Measurements from ENCODE around the gene INS. TPM values are rescaled to one million over a fixed set of nuclear protein-coding genes. Genes with fewer than 3 reads are reported as not detected.

The INS gene
- total RNA-seq, result not detected

GRCh38 chr11:2160736-2161259 lies at the start of gene INS:
Gene INS (minus strand): TSS chr11:2161209. CDS start chr11:2160971, 238 bp downstream.
- DNase-seq, result no peak
- Histone ChIP-seq H3K4me1 (no peaks in the 10 kb centered on the region), H3K27me3 (no peaks in the 10 kb centered on the region)

GRCh38 chr11:2210366-2211112 lies 49.5 kb upstream of the INS start:
- H3K4me1 ChIP-seq, result peaks cover 0 to 23% (median 0%) of the 10 kb centered on the region in 4 donors

More at GRCh38 chr11:2160736-2161259, at the start of gene INS:
- H3K27ac ChIP-seq, result no peak within 1 kb of the TSS
- no peak within 1 kb of the TSS for H3K4me3 ChIP-seq
- H3K9me3 ChIP-seq, result no peaks in the 10 kb centered on the region
- TF ChIP-seq CTCF (IDR thresholded peaks at IDR 0.05), result no peak
- TF ChIP-seq POLR2A (IDR thresholded peaks at IDR 0.05), result no peak
- H3K36me3 ChIP-seq, result no peaks in the 10 kb centered on the region

GRCh38 chr11:2209900-2210321 lies 48.9 kb upstream of the INS start:
- Histone ChIP-seq H3K27me3 (no peaks in the 10 kb centered on the region), H3K4me1 (peaks cover 0 to 23% (median 0%) of the 10 kb centered on the region in 4 donors), H3K36me3 (no peaks in the 10 kb centered on the region), H3K27ac (peak overlapping the region in 1 of 4 donors; percentile 39), H3K4me3 (no peak overlapping the region), H3K9me3 (peaks cover 0 to 4% (median 0%) of the 10 kb centered on the region in 4 donors)
- no peak for TF ChIP-seq POLR2A (IDR thresholded peaks at IDR 0.05)
- TF ChIP-seq CTCF (IDR thresholded peaks at IDR 0.05), result no peak
- DNase-seq, result peak in 1 of 3 donors; percentile 39

More at GRCh38 chr11:2210366-2211112, 49.5 kb upstream of the INS start:
- H3K9me3 ChIP-seq, result peaks cover 0 to 4% (median 0%) of the 10 kb centered on the region in 4 donors
- peak in 2 of 3 donors; percentile 40 to 51 for DNase-seq
- TF ChIP-seq POLR2A (IDR thresholded peaks at IDR 0.05) (no peak), CTCF (IDR thresholded peaks at IDR 0.05) (no peak)
- peak overlapping the region in 1 of 4 donors; percentile 39 for H3K27ac ChIP-seq
- H3K27me3 ChIP-seq, result no peaks in the 10 kb centered on the region
- H3K36me3 ChIP-seq, result no peaks in the 10 kb centered on the region
- H3K4me3 ChIP-seq, result no peak overlapping the region

GRCh38 chr11:2209370-2209801 lies 48.4 kb upstream of the INS start:
- peak in 2 of 3 donors; percentile 37 to 47 for DNase-seq
- no peak overlapping the region for H3K27ac ChIP-seq
- peaks cover 0 to 4% (median 0%) of the 10 kb centered on the region in 4 donors for H3K9me3 ChIP-seq
- H3K36me3 ChIP-seq, result no peaks in the 10 kb centered on the region
- peaks cover 0 to 23% (median 0%) of the 10 kb centered on the region in 4 donors for H3K4me1 ChIP-seq
- no peaks in the 10 kb centered on the region for H3K27me3 ChIP-seq
- no peak for TF ChIP-seq POLR2A (IDR thresholded peaks at IDR 0.05)
- no peak for TF ChIP-seq CTCF (IDR thresholded peaks at IDR 0.05)
- no peak overlapping the region for H3K4me3 ChIP-seq

GRCh38 chr11:2208691-2209369 lies 47.8 kb upstream of the INS start:
- peaks cover 0 to 4% (median 0%) of the 10 kb centered on the region in 4 donors for H3K9me3 ChIP-seq
- H3K4me1 ChIP-seq, result peaks cover 0 to 26% (median 0%) of the 10 kb centered on the region in 4 donors
- DNase-seq, result peak in 2 of 3 donors; percentile 44 to 55
- TF ChIP-seq CTCF (IDR thresholded peaks at IDR 0.05), result peak in 1 of 6 experiments; percentile 5
- no peak for TF ChIP-seq POLR2A (IDR thresholded peaks at IDR 0.05)
- H3K27me3 ChIP-seq, result no peaks in the 10 kb centered on the region
- no peak overlapping the region for H3K27ac ChIP-seq
- no peaks in the 10 kb centered on the region for H3K36me3 ChIP-seq
- no peak overlapping the region for H3K4me3 ChIP-seq

Data from Peyer's patch (tissue), 4 donors.